Activated T-cell treated with anti-CD3 and anti-CD28 coated beads, Interleukin-2, amount 50 U/mL, for 24 hours (primary cell): ENCODE measurements around the gene SLC16A2.

Source experiments
- DNase-seq: peaks from one replicate; pipeline ENCODE4 v3.0.0-alpha.2; 2020
- H3K27ac Mint-ChIP-seq: 2 replicates; pipeline ENCODE4 v1.8.0; 2020; ENCODE audit warnings: mild to moderate bottlenecking, mixed read lengths
- H3K27me3 Mint-ChIP-seq: 2 replicates; pipeline ENCODE4 v1.8.0; 2020; ENCODE audit warnings: mixed read lengths
- H3K36me3 Mint-ChIP-seq: 2 replicates; pipeline ENCODE4 v1.8.0; 2020; ENCODE audit warnings: low read depth, mixed read lengths
- H3K4me1 Mint-ChIP-seq: 2 replicates; pipeline ENCODE4 v1.8.0; 2020; ENCODE audit warnings: low read depth, mixed read lengths
- H3K4me3 Mint-ChIP-seq: 2 replicates; pipeline ENCODE4 v1.8.0; 2020; ENCODE audit warnings: mild to moderate bottlenecking, moderate library complexity, mixed read lengths
- H3K9me3 Mint-ChIP-seq: 2 replicates; pipeline ENCODE4 v1.8.0; 2020; ENCODE audit warnings: mixed read lengths

Gene SLC16A2

GRCh38 chrX:74423289-74423998 is 2.2 kb downstream of the SLC16A2 start:
- no peak for DNase-seq
- peaks cover 10% of the 10 kb centered on the region for H3K4me1 Mint-ChIP-seq
- H3K9me3 Mint-ChIP-seq: no peaks in the 10 kb centered on the region
- H3K27ac Mint-ChIP-seq: no peak overlapping the region
- H3K4me3 Mint-ChIP-seq: no peak overlapping the region
- H3K36me3 Mint-ChIP-seq: no peaks in the 10 kb centered on the region
- H3K27me3 Mint-ChIP-seq: peaks cover 84% of the 10 kb centered on the region

DNA sequence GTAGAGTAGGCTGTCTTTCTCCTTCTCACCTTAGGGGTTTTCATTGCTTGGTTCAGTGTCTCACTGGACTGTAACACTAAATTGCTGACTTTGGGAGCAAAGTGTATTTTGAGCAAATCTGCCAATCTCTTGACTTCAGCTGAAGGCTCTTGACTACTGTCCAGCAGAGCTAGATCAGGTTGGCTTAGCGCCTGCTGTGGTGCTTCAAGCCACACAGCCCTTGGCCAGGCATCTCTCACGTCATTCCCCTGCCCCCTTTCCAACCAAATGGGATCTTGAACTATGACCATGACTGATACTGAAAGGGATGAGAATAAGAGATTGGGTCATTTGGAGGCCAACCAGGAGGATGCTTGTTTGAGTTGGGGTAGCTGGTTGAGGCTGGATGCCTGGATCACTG is 4.8 kb downstream of the SLC16A2 start:
- H3K4me1 Mint-ChIP-seq: peaks cover 4% of the 10 kb centered on the region
- no peak overlapping the region for H3K4me3 Mint-ChIP-seq
- H3K9me3 Mint-ChIP-seq: no peaks in the 10 kb centered on the region
- no peaks in the 10 kb centered on the region for H3K36me3 Mint-ChIP-seq
- H3K27me3 Mint-ChIP-seq: peaks cover 77% of the 10 kb centered on the region
- H3K27ac Mint-ChIP-seq: no peak overlapping the region
- no peak for DNase-seq

DNA sequence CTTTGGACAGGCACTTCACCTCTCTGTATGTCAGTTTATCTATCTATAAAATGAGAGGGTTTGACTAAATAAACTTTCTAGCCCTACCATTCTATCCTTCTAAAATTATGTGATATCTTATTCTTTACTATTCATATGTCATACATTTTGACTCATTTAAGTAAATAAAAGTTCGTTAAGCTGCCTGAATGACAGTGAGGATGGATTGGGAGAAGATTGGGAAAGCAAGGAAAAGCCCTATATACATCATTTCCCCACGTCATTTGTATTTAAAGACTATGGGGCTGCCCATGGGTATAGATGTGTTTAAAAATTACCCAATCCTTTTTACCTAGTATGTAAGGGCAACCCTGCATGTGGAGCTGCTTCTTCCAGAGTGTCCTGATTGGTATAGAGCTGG is 5.3 kb downstream of the SLC16A2 start:
- peaks cover 76% of the 10 kb centered on the region for H3K27me3 Mint-ChIP-seq
- DNase-seq: no peak
- no peak overlapping the region for H3K4me3 Mint-ChIP-seq
- no peaks in the 10 kb centered on the region for H3K36me3 Mint-ChIP-seq
- peaks cover 4% of the 10 kb centered on the region for H3K4me1 Mint-ChIP-seq
- no peaks in the 10 kb centered on the region for H3K9me3 Mint-ChIP-seq
- H3K27ac Mint-ChIP-seq: no peak overlapping the region

DNA sequence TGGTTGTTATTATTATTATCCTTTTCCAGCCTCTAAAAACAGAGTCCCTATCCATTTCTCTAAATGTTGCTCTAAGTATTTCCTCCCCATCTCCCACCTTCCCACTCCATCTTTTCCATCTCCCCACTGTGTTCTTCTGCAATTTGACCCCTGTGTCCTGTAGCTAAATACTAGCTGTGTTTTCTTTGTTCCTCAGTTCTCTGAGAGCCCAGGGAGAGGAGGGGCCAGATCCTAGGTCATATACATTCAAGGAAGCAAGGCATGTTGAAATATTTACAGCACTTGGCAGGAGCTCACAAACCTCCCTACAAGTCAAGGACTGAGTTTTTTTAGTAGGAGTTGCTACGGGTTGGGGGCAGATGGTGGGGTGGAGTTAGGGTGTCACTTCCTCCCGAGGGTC is 10.5 kb downstream of the SLC16A2 start:
- no peaks in the 10 kb centered on the region for H3K4me1 Mint-ChIP-seq
- no peaks in the 10 kb centered on the region for H3K9me3 Mint-ChIP-seq
- H3K4me3 Mint-ChIP-seq: no peak overlapping the region
- H3K36me3 Mint-ChIP-seq: no peaks in the 10 kb centered on the region
- peaks cover 52% of the 10 kb centered on the region for H3K27me3 Mint-ChIP-seq
- H3K27ac Mint-ChIP-seq: no peak overlapping the region
- no peak for DNase-seq

DNA sequence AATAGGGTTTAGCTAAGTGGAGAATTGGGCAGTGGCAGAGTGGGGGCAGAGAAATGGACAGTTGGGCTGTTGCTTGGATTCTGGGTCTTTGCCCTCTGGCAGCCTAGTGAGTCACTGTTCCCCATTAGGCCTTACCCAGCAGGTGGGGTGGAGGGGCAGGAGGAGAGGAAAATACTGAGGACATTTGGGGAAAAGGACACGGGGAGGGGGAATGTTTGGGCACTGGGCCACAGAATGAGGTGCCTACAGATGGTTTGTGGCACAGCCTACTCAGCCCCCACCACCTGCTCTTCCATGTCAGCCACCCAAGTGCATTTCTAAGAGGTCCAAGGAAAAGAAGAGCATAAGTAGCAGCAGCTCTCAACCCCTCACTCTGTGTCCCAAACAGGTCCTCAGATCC is 13.0 kb downstream of the SLC16A2 start:
- no peaks in the 10 kb centered on the region for H3K4me1 Mint-ChIP-seq
- H3K4me3 Mint-ChIP-seq: no peak overlapping the region
- no peak for DNase-seq
- H3K9me3 Mint-ChIP-seq: no peaks in the 10 kb centered on the region
- peaks cover 46% of the 10 kb centered on the region for H3K27me3 Mint-ChIP-seq
- no peak overlapping the region for H3K27ac Mint-ChIP-seq
- no peaks in the 10 kb centered on the region for H3K36me3 Mint-ChIP-seq

DNA sequence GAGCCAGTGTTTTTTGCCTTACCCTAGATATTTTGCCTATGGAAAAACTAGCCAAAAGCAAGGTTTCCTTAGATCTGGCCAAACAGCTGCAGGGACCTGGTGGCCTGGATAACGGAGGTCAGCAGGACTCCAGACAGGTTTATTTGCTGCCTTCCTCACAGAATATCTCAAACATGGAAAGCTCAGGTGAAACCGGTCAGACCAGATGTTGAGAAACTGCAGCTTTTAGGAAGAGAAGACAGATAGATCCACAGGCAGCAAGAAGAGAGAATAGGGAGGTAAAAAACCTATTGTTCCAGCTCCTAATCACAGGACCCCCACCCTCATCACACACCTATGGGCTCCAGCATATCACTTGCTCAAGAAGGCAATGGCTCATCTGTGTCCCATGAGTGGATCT is 16.2 kb downstream of the SLC16A2 start:
- H3K4me3 Mint-ChIP-seq: no peak overlapping the region

DNA sequence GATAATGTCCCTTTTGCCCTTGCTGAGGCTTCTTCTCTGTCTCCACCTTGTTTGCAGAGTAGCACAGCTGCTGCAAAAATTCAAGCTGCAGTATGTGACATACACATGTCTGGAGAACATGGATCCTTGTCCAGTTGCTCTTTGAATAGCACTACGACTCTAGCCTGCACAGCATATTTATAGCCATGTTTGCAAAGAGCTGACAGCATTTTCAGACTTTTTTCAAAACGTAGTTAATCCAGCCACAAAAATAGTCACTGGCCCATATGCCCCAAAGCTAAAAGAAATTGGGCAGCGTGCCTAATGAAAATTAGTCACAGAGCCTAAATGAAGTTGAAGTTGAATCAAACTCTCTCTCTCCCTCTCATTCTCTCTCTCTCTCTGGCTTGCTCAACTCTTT is 17.5 kb downstream of the SLC16A2 start:
- H3K27ac Mint-ChIP-seq: no peak overlapping the region
- DNase-seq: no peak
- no peak overlapping the region for H3K4me3 Mint-ChIP-seq
- no peaks in the 10 kb centered on the region for H3K4me1 Mint-ChIP-seq
- H3K27me3 Mint-ChIP-seq: peaks cover 43% of the 10 kb centered on the region
- no peaks in the 10 kb centered on the region for H3K9me3 Mint-ChIP-seq
- H3K36me3 Mint-ChIP-seq: no peaks in the 10 kb centered on the region

More for the DNA sequence above, 16.2 kb downstream of the SLC16A2 start:
- H3K27ac Mint-ChIP-seq: no peak overlapping the region
- no peaks in the 10 kb centered on the region for H3K9me3 Mint-ChIP-seq
- no peaks in the 10 kb centered on the region for H3K4me1 Mint-ChIP-seq
- H3K27me3 Mint-ChIP-seq: peaks cover 41% of the 10 kb centered on the region
- no peaks in the 10 kb centered on the region for H3K36me3 Mint-ChIP-seq
- no peak for DNase-seq

- no peak for DNase-seq
- Mint-ChIP-seq H3K4me3 (no peak overlapping the region), H3K27me3 (peaks cover 41% of the 10 kb centered on the region), H3K9me3 (no peaks in the 10 kb centered on the region), H3K36me3 (no peaks in the 10 kb centered on the region), H3K27ac (no peak overlapping the region), H3K4me1 (peaks cover 7% of the 10 kb centered on the region)
Observed at GRCh38 chrX:74445099-74445498, 23.8 kb downstream of the SLC16A2 start.

- Mint-ChIP-seq H3K4me1 (peaks cover 25% of the 10 kb centered on the region), H3K36me3 (no peaks in the 10 kb centered on the region), H3K27me3 (peaks cover 49% of the 10 kb centered on the region), H3K9me3 (no peaks in the 10 kb centered on the region), H3K4me3 (no peak overlapping the region), H3K27ac (no peak overlapping the region)
- DNase-seq: no peak
Observed at GRCh38 chrX:74446876-74447275, 25.6 kb downstream of the SLC16A2 start.

- no peak overlapping the region for H3K4me3 Mint-ChIP-seq
- H3K27ac Mint-ChIP-seq: no peak overlapping the region
- H3K4me1 Mint-ChIP-seq: peaks cover 29% of the 10 kb centered on the region
- DNase-seq: no peak
- H3K9me3 Mint-ChIP-seq: no peaks in the 10 kb centered on the region
- H3K27me3 Mint-ChIP-seq: peaks cover 48% of the 10 kb centered on the region
- no peaks in the 10 kb centered on the region for H3K36me3 Mint-ChIP-seq
Observed at GRCh38 chrX:74448669-74449068, 27.4 kb downstream of the SLC16A2 start.

GRCh38 chrX:74449322-74449936 is 28.1 kb downstream of the SLC16A2 start:
- no peaks in the 10 kb centered on the region for H3K9me3 Mint-ChIP-seq
- peaks cover 45% of the 10 kb centered on the region for H3K27me3 Mint-ChIP-seq
- H3K27ac Mint-ChIP-seq: no peak overlapping the region
- H3K4me1 Mint-ChIP-seq: peaks cover 29% of the 10 kb centered on the region
- DNase-seq: no peak
- no peaks in the 10 kb centered on the region for H3K36me3 Mint-ChIP-seq
- no peak overlapping the region for H3K4me3 Mint-ChIP-seq

- Mint-ChIP-seq H3K27ac (peak overlapping the region; percentile 90), H3K4me1 (peaks cover 29% of the 10 kb centered on the region), H3K27me3 (peaks cover 40% of the 10 kb centered on the region), H3K4me3 (no peak overlapping the region), H3K9me3 (no peaks in the 10 kb centered on the region), H3K36me3 (no peaks in the 10 kb centered on the region)
- DNase-seq: no peak
Observed at GRCh38 chrX:74449937-74450330, 28.6 kb downstream of the SLC16A2 start.

DNA sequence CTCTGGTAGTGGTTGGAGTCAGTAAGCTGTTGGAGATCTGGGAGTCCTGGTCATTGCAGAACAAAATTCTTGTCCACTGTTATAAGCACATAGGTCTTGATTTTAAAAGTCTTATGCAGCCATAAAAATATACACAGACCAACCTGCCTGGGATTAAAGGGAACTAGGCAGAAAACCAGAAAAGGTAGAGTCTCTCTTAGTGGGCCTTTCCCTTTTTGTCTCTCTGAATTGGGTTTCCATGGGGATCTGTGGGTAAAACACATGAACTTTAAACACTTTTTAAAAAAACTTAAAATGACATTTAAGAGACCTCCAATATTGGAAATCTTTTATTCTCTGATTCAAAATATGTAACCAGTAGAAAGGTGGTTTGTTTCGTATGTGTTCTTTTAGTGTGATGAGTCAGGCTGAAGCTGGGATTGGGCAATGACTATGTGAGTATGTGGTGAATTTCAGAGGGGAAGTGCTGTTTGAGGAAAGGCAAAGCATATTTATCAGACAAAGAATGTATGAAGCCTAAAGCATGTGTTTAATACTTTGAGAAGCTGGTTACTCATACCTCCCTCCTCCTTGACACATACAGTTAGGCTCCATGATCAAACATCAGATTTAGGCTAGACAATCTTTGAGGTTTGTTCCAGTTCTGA is 29.6 kb downstream of the SLC16A2 start:
- no peaks in the 10 kb centered on the region for H3K9me3 Mint-ChIP-seq
- H3K4me3 Mint-ChIP-seq: peak overlapping the region; percentile 19
- peaks cover 40% of the 10 kb centered on the region for H3K27me3 Mint-ChIP-seq
- H3K36me3 Mint-ChIP-seq: no peaks in the 10 kb centered on the region
- DNase-seq: no peak
- peak overlapping the region; percentile 90 for H3K27ac Mint-ChIP-seq
- peaks cover 29% of the 10 kb centered on the region for H3K4me1 Mint-ChIP-seq

DNA sequence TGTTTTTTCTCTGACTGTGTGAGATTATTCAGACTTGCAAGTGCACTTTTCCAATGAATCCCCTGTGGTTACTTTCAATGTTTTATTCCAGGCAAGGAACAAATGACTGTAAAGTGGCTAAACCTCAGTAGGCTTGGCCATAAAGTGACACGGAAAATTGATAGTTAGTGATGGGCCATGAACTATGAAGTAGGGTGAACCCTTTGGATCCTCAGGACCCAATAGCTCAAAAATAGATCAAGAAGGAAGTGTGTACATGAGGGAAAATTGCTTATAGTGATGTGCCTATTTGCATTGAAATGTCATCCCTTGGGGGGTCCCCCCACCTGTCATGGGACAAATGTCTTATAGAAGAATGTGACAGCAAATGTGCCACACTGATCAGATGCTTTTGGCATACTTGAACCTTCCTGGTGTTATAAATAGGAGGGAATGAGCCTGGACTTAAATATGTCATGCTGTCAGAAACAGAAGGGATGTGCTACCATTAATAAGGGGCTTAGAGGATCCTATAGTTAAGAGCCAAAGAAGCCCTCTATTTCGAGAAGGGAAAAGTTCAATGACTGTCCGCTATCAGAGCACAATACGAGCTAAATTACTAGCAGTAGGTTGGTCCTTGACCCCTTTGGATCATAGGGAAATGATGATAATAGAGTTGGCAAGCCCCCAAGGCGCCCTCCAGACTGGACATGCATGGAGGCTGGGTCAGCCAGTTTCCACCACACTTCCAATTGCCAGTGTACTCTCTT is 30.3 kb downstream of the SLC16A2 start:
- peaks cover 29% of the 10 kb centered on the region for H3K4me1 Mint-ChIP-seq
- peak overlapping the region; percentile 90 for H3K27ac Mint-ChIP-seq
- no peak for DNase-seq
- peaks cover 43% of the 10 kb centered on the region for H3K27me3 Mint-ChIP-seq
- no peaks in the 10 kb centered on the region for H3K36me3 Mint-ChIP-seq
- H3K9me3 Mint-ChIP-seq: no peaks in the 10 kb centered on the region
- no peak overlapping the region for H3K4me3 Mint-ChIP-seq

DNA sequence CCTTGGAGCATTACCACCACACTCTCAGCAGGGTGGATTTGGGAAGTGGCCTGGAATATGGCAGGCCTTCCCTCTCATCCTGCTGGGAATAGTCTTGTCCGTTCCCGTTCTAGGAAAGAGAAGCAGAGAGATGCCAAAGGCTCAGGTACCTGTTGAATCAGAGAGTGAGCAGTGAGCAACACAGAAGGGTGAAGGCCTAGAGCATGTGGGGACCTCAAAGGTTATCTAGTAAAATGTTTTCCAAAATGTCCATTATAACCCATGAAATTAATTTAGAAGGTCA is 30.8 kb downstream of the SLC16A2 start:
- no peaks in the 10 kb centered on the region for H3K9me3 Mint-ChIP-seq
- H3K36me3 Mint-ChIP-seq: no peaks in the 10 kb centered on the region
- H3K27ac Mint-ChIP-seq: peak overlapping the region; percentile 90
- H3K4me1 Mint-ChIP-seq: peaks cover 29% of the 10 kb centered on the region
- H3K4me3 Mint-ChIP-seq: no peak overlapping the region
- peaks cover 43% of the 10 kb centered on the region for H3K27me3 Mint-ChIP-seq
- DNase-seq: no peak
